Peyer's patch (tissue), 4 donors: ENCODE data around the gene A3GALT2. TPM values are rescaled to one million over a fixed set of nuclear protein-coding genes. Genes with fewer than 3 reads are reported as not detected.
A peak's percentile ranks its signal among the peaks of the same experiment; 100 is the strongest.

Source experiments
- DNase-seq, 3 donors: peaks; one replicate each; pipeline ENCODE4 v3.0.0-alpha.2; 2017 to 2019
- H3K27ac ChIP-seq, 4 donors: fragments of 200-600 bp; sonication (generic); one replicate each; pipeline ENCODE4 v1.5.1; 2016 to 2019
- H3K27me3 ChIP-seq, 2 donors: fragments of 200-600 bp; sonication (generic); one replicate each; pipeline ENCODE4 v1.5.1; 2019
- H3K36me3 ChIP-seq, 3 donors: fragments of 200-600 bp; sonication (generic); one replicate each; pipeline ENCODE4 v1.5.1; 2016 to 2019
- H3K4me1 ChIP-seq, 4 donors: fragments of 200-600 bp; sonication (generic); one replicate each; pipeline ENCODE4 v1.5.1; 2016 to 2019
- H3K4me3 ChIP-seq, 4 donors: fragments of 200-600 bp; sonication (generic); 1 replicate in 3 of 4; 2 replicates in 1 of 4; pipeline ENCODE4 v1.5.1; 2016 to 2019; ENCODE audit warnings: mild to moderate bottlenecking in 1 of 4
- H3K9me3 ChIP-seq, 4 donors: fragments of 200-600 bp; sonication (generic); one replicate each; pipeline ENCODE4 v1.5.1; 2016 to 2019; ENCODE audit warnings: mild to moderate bottlenecking in 1 of 4
- POLR2A ChIP-seq, 2 donors: fragments of 450-650 bp; IDR thresholded peaks; one replicate each; pipeline ENCODE4 v1.5.1; 2017; ENCODE audit warnings: antibody characterized with exemption in 2 of 2, mild to moderate bottlenecking in 2 of 2, moderate library complexity in 2 of 2
- total RNA-seq, 4 donors: library from RNA; depleted of rRNA; stranded (reverse); fragments of >200 nt; gene quantifications; one replicate each; pipeline ENCODE4 v1.1.0, GENCODE V29; 2016
- TF ChIP-seq, protein P1 (sequence below), 6 experiments: fragments of 450-650 bp in 4 of 6; fragments of 200-600 bp in 2 of 6; sonication (generic) in 1 of 6; IDR thresholded peaks; one replicate each; pipeline ENCODE4 v1.5.1; 2017 to 2019; ENCODE audit warnings: antibody characterized with exemption in 6 of 6, mild to moderate bottlenecking in 3 of 6, moderate library complexity in 1 of 6

Gene A3GALT2
- total RNA-seq, 4 donors from 2014 or later, result not detected

DNA sequence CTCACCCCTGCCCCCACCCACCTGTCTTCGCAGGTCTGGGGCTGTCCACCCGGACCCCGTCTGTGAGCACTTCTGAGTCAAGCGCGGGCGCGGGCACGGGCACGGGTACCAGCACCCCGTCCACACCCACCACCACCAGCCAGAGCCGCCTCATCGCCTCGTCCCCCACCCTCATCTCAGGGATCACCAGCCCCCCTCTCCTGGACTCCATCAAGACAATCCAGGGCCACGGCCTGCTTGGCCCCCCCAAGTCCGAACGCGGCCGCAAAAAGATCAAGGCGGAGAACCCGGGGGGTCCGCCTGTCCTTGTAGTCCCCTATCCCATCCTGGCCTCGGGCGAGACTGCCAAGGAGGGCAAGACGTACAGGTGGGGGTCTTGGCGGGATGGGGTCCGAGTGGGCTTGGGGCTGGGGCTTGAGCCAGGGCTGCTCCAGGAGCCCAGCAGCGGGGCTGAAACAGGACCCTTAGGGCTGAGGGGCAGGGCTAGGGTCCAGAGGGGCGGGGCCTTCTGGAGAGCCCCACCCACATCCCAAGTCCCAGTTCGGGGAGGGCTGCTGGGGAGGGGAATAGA, 40.7 kb downstream of the A3GALT2 start:
- no peaks in the 10 kb centered on the region for H3K4me1 ChIP-seq
- H3K36me3 ChIP-seq, result peaks cover 0 to 51% (median 0%) of the 10 kb centered on the region in 3 donors
- H3K27me3 ChIP-seq, result no peaks in the 10 kb centered on the region
- no peak overlapping the region for H3K27ac ChIP-seq
- H3K4me3 ChIP-seq, result no peak overlapping the region
- TF ChIP-seq POLR2A (IDR thresholded peaks at IDR 0.05), result no peak
- TF ChIP-seq, protein P1, sequence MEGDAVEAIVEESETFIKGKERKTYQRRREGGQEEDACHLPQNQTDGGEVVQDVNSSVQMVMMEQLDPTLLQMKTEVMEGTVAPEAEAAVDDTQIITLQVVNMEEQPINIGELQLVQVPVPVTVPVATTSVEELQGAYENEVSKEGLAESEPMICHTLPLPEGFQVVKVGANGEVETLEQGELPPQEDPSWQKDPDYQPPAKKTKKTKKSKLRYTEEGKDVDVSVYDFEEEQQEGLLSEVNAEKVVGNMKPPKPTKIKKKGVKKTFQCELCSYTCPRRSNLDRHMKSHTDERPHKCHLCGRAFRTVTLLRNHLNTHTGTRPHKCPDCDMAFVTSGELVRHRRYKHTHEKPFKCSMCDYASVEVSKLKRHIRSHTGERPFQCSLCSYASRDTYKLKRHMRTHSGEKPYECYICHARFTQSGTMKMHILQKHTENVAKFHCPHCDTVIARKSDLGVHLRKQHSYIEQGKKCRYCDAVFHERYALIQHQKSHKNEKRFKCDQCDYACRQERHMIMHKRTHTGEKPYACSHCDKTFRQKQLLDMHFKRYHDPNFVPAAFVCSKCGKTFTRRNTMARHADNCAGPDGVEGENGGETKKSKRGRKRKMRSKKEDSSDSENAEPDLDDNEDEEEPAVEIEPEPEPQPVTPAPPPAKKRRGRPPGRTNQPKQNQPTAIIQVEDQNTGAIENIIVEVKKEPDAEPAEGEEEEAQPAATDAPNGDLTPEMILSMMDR (IDR thresholded peaks at IDR 0.05), result no peak
- peak in 2 of 3 donors; percentile 43 to 46 for DNase-seq
- H3K9me3 ChIP-seq, result no peaks in the 10 kb centered on the region

DNA sequence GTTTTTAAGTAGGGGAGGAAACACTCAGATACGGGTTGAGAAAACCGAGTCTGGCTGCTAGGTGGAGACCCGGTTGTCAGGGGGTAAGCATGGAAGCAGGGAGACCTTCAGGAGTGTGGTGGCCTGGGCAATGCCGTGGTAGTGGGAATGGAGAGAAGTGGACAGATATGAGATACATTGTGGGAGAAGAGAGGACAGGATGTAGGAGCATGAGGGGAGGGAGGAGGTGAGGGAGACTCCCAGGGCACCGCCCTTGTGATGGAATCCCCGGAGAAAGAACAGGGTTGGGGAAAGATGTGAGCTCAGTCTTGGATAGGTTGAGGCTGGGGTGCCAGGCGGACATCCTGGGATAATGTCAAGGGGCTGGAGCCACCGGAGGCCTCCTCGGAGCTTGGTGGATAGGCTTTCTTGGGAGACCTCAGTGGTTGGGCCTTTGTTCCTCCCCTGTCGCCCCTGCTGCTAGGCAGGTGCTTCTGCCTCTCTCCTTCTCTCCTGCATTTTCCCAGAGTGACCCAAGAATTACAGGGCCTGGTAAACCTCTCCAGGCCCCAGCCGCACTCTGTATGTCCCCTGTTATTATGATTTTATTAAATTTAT, 43.3 kb downstream of the A3GALT2 start:
- Histone ChIP-seq H3K27me3 (no peaks in the 10 kb centered on the region), H3K4me1 (no peaks in the 10 kb centered on the region), H3K36me3 (peaks cover 0 to 45% (median 0%) of the 10 kb centered on the region in 3 donors), H3K4me3 (no peak overlapping the region), H3K9me3 (no peaks in the 10 kb centered on the region), H3K27ac (no peak overlapping the region)
- TF ChIP-seq POLR2A (IDR thresholded peaks at IDR 0.05), result no peak
- TF ChIP-seq, protein P1 (IDR thresholded peaks at IDR 0.05), result no peak
- peak in 1 of 3 donors; percentile 22 for DNase-seq

DNA sequence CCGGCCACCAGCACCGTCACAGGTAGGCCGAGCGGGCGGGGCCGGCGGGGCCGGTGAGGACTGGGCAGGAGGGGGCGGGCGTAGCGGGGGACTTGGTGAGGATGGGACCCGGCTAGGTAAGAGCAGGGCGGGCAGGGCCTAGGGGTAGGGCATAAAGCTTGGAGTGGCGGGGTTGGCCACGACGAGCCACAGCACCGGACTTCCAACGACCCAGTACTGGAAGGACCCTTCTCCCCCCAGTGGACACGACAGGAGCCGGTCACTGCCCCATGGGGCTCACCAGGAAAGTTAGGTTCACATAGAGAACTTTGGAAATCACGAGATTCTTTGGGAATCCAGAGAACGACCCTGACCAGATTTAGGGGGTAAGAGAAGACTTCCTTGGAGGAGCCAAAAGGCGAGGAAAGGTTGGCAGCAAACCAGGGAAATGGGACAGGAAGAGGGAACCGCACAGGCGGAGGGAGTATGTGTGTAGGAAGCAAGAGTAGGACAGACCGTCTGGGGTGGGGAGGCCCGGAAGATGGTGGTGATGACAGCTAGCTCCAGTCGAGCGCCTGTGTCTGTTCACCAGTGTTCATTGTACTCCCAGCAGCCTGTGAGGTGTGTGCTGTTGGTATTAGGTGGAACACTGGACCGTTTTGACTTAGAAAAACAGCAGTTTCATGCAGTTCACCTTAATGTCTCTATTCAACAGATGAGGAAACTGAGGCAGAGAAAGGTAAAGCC, 44.2 kb downstream of the A3GALT2 start:
- H3K9me3 ChIP-seq, result no peaks in the 10 kb centered on the region
- H3K4me3 ChIP-seq, result no peak overlapping the region
- no peaks in the 10 kb centered on the region for H3K27me3 ChIP-seq
- peak in 1 of 3 donors; percentile 18 for DNase-seq
- H3K4me1 ChIP-seq, result no peaks in the 10 kb centered on the region
- no peak for TF ChIP-seq POLR2A (IDR thresholded peaks at IDR 0.05)
- TF ChIP-seq, protein P1 (IDR thresholded peaks at IDR 0.05), result no peak
- H3K27ac ChIP-seq, result no peak overlapping the region
- peaks cover 0 to 37% (median 0%) of the 10 kb centered on the region in 3 donors for H3K36me3 ChIP-seq

DNA sequence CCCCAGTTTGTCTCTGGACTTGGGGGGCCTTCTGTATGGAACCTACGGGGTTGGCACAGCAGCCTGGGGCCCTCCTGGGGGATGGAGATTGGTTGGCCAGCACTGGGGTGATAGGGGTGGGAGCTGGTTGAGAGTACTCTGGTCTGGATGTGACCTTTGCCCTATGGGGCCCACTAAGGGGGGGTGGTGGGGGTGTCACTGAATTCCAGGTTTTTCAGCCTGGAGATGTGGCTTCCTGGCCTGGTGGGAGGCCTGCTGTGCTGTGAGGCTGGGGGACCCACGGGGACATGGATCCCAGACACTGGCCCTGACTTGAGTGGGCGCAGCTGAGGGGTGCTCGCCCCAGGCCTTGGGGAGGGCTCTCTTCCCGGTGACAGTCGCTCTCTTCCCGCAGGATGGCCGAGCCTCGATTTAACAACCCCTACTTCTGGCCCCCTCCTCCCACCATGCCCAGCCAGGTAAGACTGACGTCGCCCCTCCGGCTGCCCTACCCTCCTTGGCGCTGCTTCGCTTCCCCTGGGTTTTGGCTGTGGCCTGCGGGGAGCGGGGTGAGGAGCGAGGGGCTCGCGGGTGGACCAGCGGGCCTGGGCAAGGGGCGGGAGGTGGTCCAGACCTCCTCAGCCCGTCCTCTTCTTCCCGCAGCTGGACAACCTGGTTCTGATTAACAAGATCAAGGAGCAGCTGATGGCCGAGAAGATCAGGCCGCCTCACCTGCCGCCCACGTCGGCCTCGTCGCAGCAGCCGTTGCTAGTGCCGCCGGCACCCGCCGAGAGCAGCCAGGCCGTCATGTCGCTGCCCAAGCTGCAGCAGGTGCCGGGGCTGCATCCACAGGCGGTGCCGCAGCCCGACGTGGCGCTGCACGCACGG, 45.0 kb downstream of the A3GALT2 start:
- Histone ChIP-seq H3K4me1 (no peaks in the 10 kb centered on the region), H3K9me3 (no peaks in the 10 kb centered on the region), H3K4me3 (no peak overlapping the region), H3K27me3 (no peaks in the 10 kb centered on the region), H3K27ac (no peak overlapping the region), H3K36me3 (peaks cover 0 to 29% (median 0%) of the 10 kb centered on the region in 3 donors)
- no peak for TF ChIP-seq POLR2A (IDR thresholded peaks at IDR 0.05)
- TF ChIP-seq, protein P1 (IDR thresholded peaks at IDR 0.05), result no peak
- DNase-seq, result no peak

DNA sequence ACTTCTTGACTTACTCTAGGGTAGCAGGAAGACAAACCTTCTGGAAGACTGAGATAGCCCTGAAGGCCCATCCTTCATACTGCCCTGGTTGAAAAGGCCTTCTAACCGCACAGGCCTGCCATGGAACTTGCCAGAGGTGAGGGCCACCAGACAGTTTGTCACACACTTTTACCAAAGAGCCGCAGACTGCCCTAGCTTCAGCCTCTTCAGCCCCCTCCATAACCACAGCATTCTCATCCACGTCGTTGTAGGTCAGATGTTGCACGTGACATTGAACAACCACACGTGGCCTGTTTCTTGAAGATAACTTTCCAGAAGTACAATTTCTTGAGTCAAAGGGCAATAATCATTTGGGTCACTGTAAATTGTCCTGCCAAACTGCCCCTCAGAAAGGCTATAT, 45.7 kb downstream of the A3GALT2 start:
- no peak for DNase-seq
- H3K27ac ChIP-seq, result no peak overlapping the region
- H3K36me3 ChIP-seq, result peaks cover 0 to 22% (median 0%) of the 10 kb centered on the region in 3 donors
- H3K27me3 ChIP-seq, result no peaks in the 10 kb centered on the region
- H3K4me3 ChIP-seq, result no peak overlapping the region
- H3K4me1 ChIP-seq, result no peaks in the 10 kb centered on the region
- no peak for TF ChIP-seq POLR2A (IDR thresholded peaks at IDR 0.05)
- H3K9me3 ChIP-seq, result no peaks in the 10 kb centered on the region
